ENCODE measurements around the gene CYB5R3. TPM values are rescaled to one million over a fixed set of nuclear protein-coding genes. Genes with fewer than 3 reads are reported as not detected.
"Not testable (repeated sequence)": the region's sequence is repeated elsewhere in the genome, so short reads cannot be mapped to it uniquely, and the experiment has no call there.

Gene CYB5R3
- polyA plus RNA-seq, 3 donors = 49.7 to 76.4 (median 54.0) TPM

DNA sequence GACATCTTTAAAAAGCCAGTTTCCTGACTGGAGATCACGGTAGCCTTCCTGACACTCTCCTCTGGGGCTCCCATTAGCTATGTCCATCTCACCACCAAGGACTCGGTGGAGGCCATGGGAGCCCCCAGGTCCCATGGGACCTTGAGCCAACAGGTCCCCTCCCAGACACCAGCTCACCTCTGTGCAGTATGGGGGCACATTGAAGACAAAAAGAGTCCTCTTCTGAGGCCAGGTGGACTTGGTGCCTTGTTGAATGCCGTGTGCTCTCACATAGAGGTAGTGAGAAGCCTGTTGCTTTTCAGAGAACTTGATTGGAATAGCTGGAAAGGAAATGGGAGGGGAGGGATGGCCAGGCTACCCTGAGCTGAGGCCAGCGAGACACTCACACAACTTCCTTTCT lies 69.2 kb downstream of the CYB5R3 start:
- H3K36me3 Mint-ChIP-seq = peaks cover 24 to 55% of the 10 kb centered on the region in 2 donors
- H3K27me3 Mint-ChIP-seq (ENCODE audit: low read depth in 3 of 3); H3K4me3 Mint-ChIP-seq; H3K9ac ChIP-seq (ENCODE audit: insufficient read depth, low read length, poor library complexity, severe bottlenecking); DNase-seq; H3K27me3 ChIP-seq (ENCODE audit: control insufficient read depth in 2 of 2, insufficient read depth in 2 of 2, low read length in 2 of 2); H3K4me3 ChIP-seq (replicated peaks in 1 of 3; ENCODE audit: low read depth in 2 of 3, low read length in 3 of 3); H2AFZ ChIP-seq (ENCODE audit: insufficient read depth, low read depth, low read length, poor library complexity, severe bottlenecking); H3K9me3 ChIP-seq (replicated peaks in 1 of 2; ENCODE audit: control insufficient read depth in 1 of 2, insufficient read depth in 1 of 2, low read length in 2 of 2); intact Hi-C loops (cut with micrococcal nuclease); H3K79me2 ChIP-seq (ENCODE audit: insufficient read depth, low read length); H3K27ac ChIP-seq (ENCODE audit: low read depth in 1 of 2, low read length in 2 of 2); H3K9me3 Mint-ChIP-seq; H3K4me2 ChIP-seq (replicated peaks; ENCODE audit: extremely low read depth, low read length, poor library complexity, severe bottlenecking); H3K27ac Mint-ChIP-seq; H4K20me1 ChIP-seq (ENCODE audit: insufficient read depth, low read length): not testable (repeated sequence)
- peaks cover 33 to 53% of the 10 kb centered on the region in 2 donors for H3K36me3 ChIP-seq (replicated peaks in 1 of 2; ENCODE audit: control insufficient read depth in 1 of 2, insufficient read depth in 2 of 2, low read length in 2 of 2)
- peaks cover 15% of the 10 kb centered on the region for H3K4me1 Mint-ChIP-seq
- no CpG with 5 or more reads among the region's 4 CpGs for WGBS (ENCODE audit: insufficient coverage)
- peaks cover 9 to 19% of the 10 kb centered on the region in 2 donors for H3K4me1 ChIP-seq (ENCODE audit: control insufficient read depth in 1 of 2, insufficient read depth in 2 of 2, low read length in 2 of 2)

DNA sequence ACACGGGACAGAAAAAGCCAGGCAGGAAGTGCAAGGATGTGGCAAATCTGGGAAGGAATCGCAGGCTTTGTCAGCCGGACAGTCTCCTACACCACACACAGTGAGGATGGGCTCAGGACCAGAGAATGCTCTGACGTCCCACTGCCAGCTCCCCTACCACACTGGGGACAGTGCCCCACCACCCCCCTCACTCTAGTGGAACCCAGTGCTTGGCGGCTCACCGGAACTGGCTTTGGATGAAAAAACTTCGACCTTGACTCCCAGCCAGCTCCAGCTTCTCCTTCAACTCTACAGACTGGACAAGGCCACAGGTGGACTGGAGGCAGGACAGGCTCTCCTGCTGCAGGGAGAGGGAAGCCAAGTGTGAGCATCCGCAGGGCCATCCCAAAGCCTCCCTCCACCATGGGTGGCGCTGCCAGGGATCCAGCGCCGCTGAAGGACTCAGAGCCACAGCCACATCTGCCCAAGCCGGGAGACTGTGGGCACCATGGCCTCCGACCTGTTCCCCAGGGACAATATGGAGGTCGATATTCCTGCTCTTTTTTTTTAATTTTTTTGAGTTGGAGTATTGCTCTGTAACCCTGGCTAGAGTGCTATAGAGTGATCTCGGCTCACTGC lies 71.5 kb downstream of the CYB5R3 start:
- H3K27ac Mint-ChIP-seq = no peak overlapping the region
- H3K36me3 Mint-ChIP-seq = peaks cover 11 to 50% of the 10 kb centered on the region in 2 donors
- Histone ChIP-seq H3K9ac (ENCODE audit: insufficient read depth, low read length, poor library complexity, severe bottlenecking) (no peak overlapping the region), H3K9me3 (replicated peaks in 1 of 2; ENCODE audit: control insufficient read depth in 1 of 2, insufficient read depth in 1 of 2, low read length in 2 of 2) (no peaks in the 10 kb centered on the region), H3K27me3 (ENCODE audit: control insufficient read depth in 2 of 2, insufficient read depth in 2 of 2, low read length in 2 of 2) (no peaks in the 10 kb centered on the region), H3K36me3 (replicated peaks in 1 of 2; ENCODE audit: control insufficient read depth in 1 of 2, insufficient read depth in 2 of 2, low read length in 2 of 2) (peaks cover 25 to 49% of the 10 kb centered on the region in 2 donors), H3K79me2 (ENCODE audit: insufficient read depth, low read length) (no peaks in the 10 kb centered on the region), H2AFZ (ENCODE audit: insufficient read depth, low read depth, low read length, poor library complexity, severe bottlenecking) (no peak overlapping the region), H3K27ac (ENCODE audit: low read depth in 1 of 2, low read length in 2 of 2) (no peak overlapping the region), H3K4me3 (replicated peaks in 1 of 3; ENCODE audit: low read depth in 2 of 3, low read length in 3 of 3) (no peak overlapping the region), H3K4me1 (ENCODE audit: control insufficient read depth in 1 of 2, insufficient read depth in 2 of 2, low read length in 2 of 2) (peaks cover 9 to 19% of the 10 kb centered on the region in 2 donors), H4K20me1 (ENCODE audit: insufficient read depth, low read length) (no peaks in the 10 kb centered on the region), H3K4me2 (replicated peaks; ENCODE audit: extremely low read depth, low read length, poor library complexity, severe bottlenecking) (no peak overlapping the region)
- DNase-seq = no peak
- no peaks in the 10 kb centered on the region for H3K27me3 Mint-ChIP-seq (ENCODE audit: low read depth in 3 of 3)
- no peak overlapping the region for H3K4me3 Mint-ChIP-seq
- peaks cover 13% of the 10 kb centered on the region for H3K4me1 Mint-ChIP-seq
- TF ChIP-seq, protein P1, sequence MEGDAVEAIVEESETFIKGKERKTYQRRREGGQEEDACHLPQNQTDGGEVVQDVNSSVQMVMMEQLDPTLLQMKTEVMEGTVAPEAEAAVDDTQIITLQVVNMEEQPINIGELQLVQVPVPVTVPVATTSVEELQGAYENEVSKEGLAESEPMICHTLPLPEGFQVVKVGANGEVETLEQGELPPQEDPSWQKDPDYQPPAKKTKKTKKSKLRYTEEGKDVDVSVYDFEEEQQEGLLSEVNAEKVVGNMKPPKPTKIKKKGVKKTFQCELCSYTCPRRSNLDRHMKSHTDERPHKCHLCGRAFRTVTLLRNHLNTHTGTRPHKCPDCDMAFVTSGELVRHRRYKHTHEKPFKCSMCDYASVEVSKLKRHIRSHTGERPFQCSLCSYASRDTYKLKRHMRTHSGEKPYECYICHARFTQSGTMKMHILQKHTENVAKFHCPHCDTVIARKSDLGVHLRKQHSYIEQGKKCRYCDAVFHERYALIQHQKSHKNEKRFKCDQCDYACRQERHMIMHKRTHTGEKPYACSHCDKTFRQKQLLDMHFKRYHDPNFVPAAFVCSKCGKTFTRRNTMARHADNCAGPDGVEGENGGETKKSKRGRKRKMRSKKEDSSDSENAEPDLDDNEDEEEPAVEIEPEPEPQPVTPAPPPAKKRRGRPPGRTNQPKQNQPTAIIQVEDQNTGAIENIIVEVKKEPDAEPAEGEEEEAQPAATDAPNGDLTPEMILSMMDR (IDR thresholded peaks at IDR 0.05) = no peak
- intact Hi-C loops (cut with micrococcal nuclease) = no loop called here
- 90% methylated on average over 9 of the region's 15 CpGs for WGBS (ENCODE audit: insufficient coverage)
- no peaks in the 10 kb centered on the region for H3K9me3 Mint-ChIP-seq

DNA sequence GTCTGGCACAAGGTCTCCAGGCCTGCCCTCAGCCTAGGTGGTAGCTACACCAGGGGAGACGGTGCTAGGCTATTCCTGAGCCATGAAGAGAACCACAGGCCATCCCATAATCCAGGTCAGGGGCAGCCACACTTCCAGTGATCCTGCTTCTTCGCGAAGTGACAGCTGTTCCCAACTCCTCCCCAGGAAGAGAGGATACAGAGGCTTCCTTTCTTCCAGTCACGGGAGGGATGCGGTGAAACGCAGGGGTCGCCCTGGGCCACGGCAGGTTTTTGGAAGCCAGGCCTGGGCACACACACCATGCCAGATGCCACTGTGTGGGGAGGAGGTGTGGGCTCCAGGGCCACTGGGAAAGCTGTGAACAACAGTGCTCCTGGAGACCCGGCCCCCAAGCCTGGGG lies 72.1 kb downstream of the CYB5R3 start:
- intact Hi-C loops (cut with micrococcal nuclease) = not testable (repeated sequence)
- H3K27ac Mint-ChIP-seq = peak overlapping the region in 1 of 7 donors; percentile 48

DNA sequence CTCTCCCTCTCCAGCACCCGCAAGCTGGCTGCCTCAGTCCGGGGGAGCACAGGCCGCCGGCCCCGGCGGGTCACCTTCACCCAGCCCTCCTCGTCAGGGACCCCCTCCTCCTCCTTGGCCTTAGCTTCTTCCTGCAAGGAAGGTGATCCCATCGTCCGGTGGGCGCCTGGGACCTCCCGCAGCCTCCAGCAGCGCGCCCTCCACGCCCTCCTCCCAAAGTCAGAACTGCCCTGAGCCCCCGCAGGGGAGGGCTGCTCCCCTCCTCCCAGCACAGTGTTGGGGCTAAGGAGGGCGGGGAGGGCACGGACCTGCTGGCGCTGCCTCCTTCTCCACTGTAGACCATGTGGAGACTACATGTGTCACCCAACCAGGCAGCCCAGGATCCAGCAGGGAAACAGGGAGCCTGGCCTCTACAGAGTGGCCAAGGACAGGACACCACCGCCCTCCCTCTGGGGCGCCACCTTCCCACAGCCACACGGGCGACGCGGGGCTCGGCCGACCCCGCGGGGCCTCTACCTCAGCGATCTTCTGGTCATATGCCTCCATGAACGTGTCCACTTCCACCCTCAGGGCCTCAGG lies 73.1 kb downstream of the CYB5R3 start:
- H3K4me1 ChIP-seq (ENCODE audit: control insufficient read depth in 1 of 2, insufficient read depth in 2 of 2, low read length in 2 of 2); H3K27me3 Mint-ChIP-seq (ENCODE audit: low read depth in 3 of 3); H3K9me3 ChIP-seq (replicated peaks in 1 of 2; ENCODE audit: control insufficient read depth in 1 of 2, insufficient read depth in 1 of 2, low read length in 2 of 2); H3K27ac Mint-ChIP-seq; H3K4me3 ChIP-seq (replicated peaks in 1 of 3; ENCODE audit: low read depth in 2 of 3, low read length in 3 of 3); H3K9ac ChIP-seq (ENCODE audit: insufficient read depth, low read length, poor library complexity, severe bottlenecking); H3K9me3 Mint-ChIP-seq; intact Hi-C loops (cut with micrococcal nuclease); H3K4me3 Mint-ChIP-seq; H3K79me2 ChIP-seq (ENCODE audit: insufficient read depth, low read length); H3K4me2 ChIP-seq (replicated peaks; ENCODE audit: extremely low read depth, low read length, poor library complexity, severe bottlenecking); H3K27ac ChIP-seq (ENCODE audit: low read depth in 1 of 2, low read length in 2 of 2); DNase-seq; H3K4me1 Mint-ChIP-seq; H2AFZ ChIP-seq (ENCODE audit: insufficient read depth, low read depth, low read length, poor library complexity, severe bottlenecking); H4K20me1 ChIP-seq (ENCODE audit: insufficient read depth, low read length); H3K27me3 ChIP-seq (ENCODE audit: control insufficient read depth in 2 of 2, insufficient read depth in 2 of 2, low read length in 2 of 2): not testable (repeated sequence)
- WGBS (ENCODE audit: insufficient coverage) = 97% methylated on average over 5 of the region's 30 CpGs
- peaks cover 18 to 62% of the 10 kb centered on the region in 2 donors for H3K36me3 Mint-ChIP-seq
- peaks cover 36 to 54% of the 10 kb centered on the region in 2 donors for H3K36me3 ChIP-seq (replicated peaks in 1 of 2; ENCODE audit: control insufficient read depth in 1 of 2, insufficient read depth in 2 of 2, low read length in 2 of 2)

More for the DNA sequence above, 72.1 kb downstream of the CYB5R3 start:
- H3K4me3 ChIP-seq (replicated peaks in 1 of 3; ENCODE audit: low read depth in 2 of 3, low read length in 3 of 3); H3K9me3 ChIP-seq (replicated peaks in 1 of 2; ENCODE audit: control insufficient read depth in 1 of 2, insufficient read depth in 1 of 2, low read length in 2 of 2); H3K27ac ChIP-seq (ENCODE audit: low read depth in 1 of 2, low read length in 2 of 2); H3K4me2 ChIP-seq (replicated peaks; ENCODE audit: extremely low read depth, low read length, poor library complexity, severe bottlenecking); H3K27me3 Mint-ChIP-seq (ENCODE audit: low read depth in 3 of 3); H3K4me1 Mint-ChIP-seq; H3K27me3 ChIP-seq (ENCODE audit: control insufficient read depth in 2 of 2, insufficient read depth in 2 of 2, low read length in 2 of 2); H3K9ac ChIP-seq (ENCODE audit: insufficient read depth, low read length, poor library complexity, severe bottlenecking); H4K20me1 ChIP-seq (ENCODE audit: insufficient read depth, low read length); H3K79me2 ChIP-seq (ENCODE audit: insufficient read depth, low read length); DNase-seq; H2AFZ ChIP-seq (ENCODE audit: insufficient read depth, low read depth, low read length, poor library complexity, severe bottlenecking); H3K9me3 Mint-ChIP-seq; H3K4me3 Mint-ChIP-seq: not testable (repeated sequence)
- peaks cover 14 to 52% of the 10 kb centered on the region in 2 donors for H3K36me3 Mint-ChIP-seq
- Histone ChIP-seq H3K36me3 (replicated peaks in 1 of 2; ENCODE audit: control insufficient read depth in 1 of 2, insufficient read depth in 2 of 2, low read length in 2 of 2) (peaks cover 30 to 52% of the 10 kb centered on the region in 2 donors), H3K4me1 (ENCODE audit: control insufficient read depth in 1 of 2, insufficient read depth in 2 of 2, low read length in 2 of 2) (peaks cover 6 to 15% of the 10 kb centered on the region in 2 donors)
- WGBS (ENCODE audit: insufficient coverage) = 86% methylated on average over 1 of the region's 9 CpGs
